DOHH2 (cell line): ENCODE data around the gene GCC2.
"Not testable (repeated sequence)": the region's sequence is repeated elsewhere in the genome, so short reads cannot be mapped to it uniquely, and the experiment has no call there.

Source experiments
- H3F3A ChIP-seq: fragments of 200-600 bp; sonication (generic), shearing (Covaris generic); 2 replicates; pipeline ENCODE4 v1.6.0; 2016; ENCODE audit warnings: antibody characterized with exemption, mild to moderate bottlenecking; ENCODE audit not compliant: control insufficient read depth, insufficient read depth
- H3K27ac ChIP-seq: fragments of 200-600 bp; sonication (generic); 2 replicates; pipeline ENCODE4 v1.5.1; 2014; ENCODE audit warnings: low read depth, mild to moderate bottlenecking, low read length, moderate library complexity
- H3K27me3 ChIP-seq: fragments of 200-600 bp; sonication (generic); 2 replicates; pipeline ENCODE4 v1.6.1; 2014; ENCODE audit warnings: mild to moderate bottlenecking, low read length, mixed read lengths; ENCODE audit not compliant: control insufficient read depth
- H3K36me3 ChIP-seq: fragments of 200-600 bp; sonication (generic); 2 replicates; pipeline ENCODE4 v1.6.1; 2014; ENCODE audit warnings: mild to moderate bottlenecking, low read length, moderate library complexity, mixed read lengths; ENCODE audit not compliant: control insufficient read depth
- H3K4me1 ChIP-seq: fragments of 200-600 bp; sonication (generic); 2 replicates; pipeline ENCODE4 v1.6.1; 2014; ENCODE audit warnings: mild to moderate bottlenecking, low read length, mixed read lengths; ENCODE audit not compliant: control insufficient read depth
- H3K4me2 ChIP-seq: fragments of 200-600 bp; sonication (generic); 2 replicates; pipeline ENCODE4 v1.6.0; 2014; ENCODE audit warnings: mild to moderate bottlenecking, low read length, moderate library complexity
- H3K4me3 ChIP-seq: fragments of 200-600 bp; sonication (generic); 2 replicates; pipeline ENCODE4 v1.5.1; 2014; ENCODE audit warnings: mild to moderate bottlenecking, low read length, mixed read lengths
- H3K79me2 ChIP-seq: fragments of 200-600 bp; sonication (generic); 2 replicates; pipeline ENCODE4 v1.6.1; 2014; ENCODE audit warnings: mild to moderate bottlenecking, low read length, mixed read lengths; ENCODE audit not compliant: control insufficient read depth
- H3K9me2 ChIP-seq: fragments of 200-600 bp; sonication (generic); replicated peaks from 2 replicates; pipeline ENCODE4 v1.6.1; 2014; ENCODE audit warnings: mild to moderate bottlenecking, low read length, mixed read lengths; ENCODE audit not compliant: control insufficient read depth
- H3K9me3 ChIP-seq: fragments of 200-600 bp; sonication (generic); 2 replicates; pipeline ENCODE4 v1.6.1; 2014; ENCODE audit warnings: antibody characterized with exemption, low read length, mixed read lengths; ENCODE audit not compliant: control insufficient read depth, insufficient read depth
- H4K20me1 ChIP-seq: fragments of 200-600 bp; sonication (generic); 2 replicates; pipeline ENCODE4 v1.6.0; 2014; ENCODE audit warnings: low read depth, mild to moderate bottlenecking, antibody characterized with exemption, low read length, moderate library complexity; ENCODE audit not compliant: control insufficient read depth, insufficient read depth
- CTCF ChIP-seq: fragments of 200-600 bp; sonication (generic); IDR thresholded peaks from one replicate; pipeline ENCODE4 v1.5.1; 2014; ENCODE audit warnings: antibody characterized with exemption, mild to moderate bottlenecking, low read depth, low read length; ENCODE audit not compliant: poor library complexity, severe bottlenecking
- EZH2phosphoT487 ChIP-seq: fragments of 200-600 bp; sonication (generic); IDR thresholded peaks from 2 replicates; pipeline ENCODE4 v1.6.1; 2017; ENCODE audit warnings: borderline replicate concordance, mild to moderate bottlenecking, antibody characterized with exemption, low read length, moderate library complexity, mixed read lengths

Gene GCC2

GRCh38 chr2:108514478-108514877 lies 65.5 kb downstream of the GCC2 start:
- H3K27me3 ChIP-seq, H3F3A ChIP-seq, H4K20me1 ChIP-seq, H3K4me1 ChIP-seq, H3K4me2 ChIP-seq, H3K79me2 ChIP-seq, H3K9me2 ChIP-seq, H3K4me3 ChIP-seq, H3K9me3 ChIP-seq, H3K27ac ChIP-seq, H3K36me3 ChIP-seq: not testable (repeated sequence)

GRCh38 chr2:108524688-108525087 lies 75.7 kb downstream of the GCC2 start:
- not testable (repeated sequence) for H4K20me1 ChIP-seq, H3K27me3 ChIP-seq, H3F3A ChIP-seq, H3K4me2 ChIP-seq, H3K79me2 ChIP-seq, H3K4me1 ChIP-seq, H3K9me2 ChIP-seq, H3K36me3 ChIP-seq, H3K9me3 ChIP-seq, H3K4me3 ChIP-seq, H3K27ac ChIP-seq

GRCh38 chr2:108525258-108525657 lies 76.3 kb downstream of the GCC2 start:
- not testable (repeated sequence) for H3K9me3 ChIP-seq, H3K4me1 ChIP-seq, H3K4me2 ChIP-seq, H3K27ac ChIP-seq, H3F3A ChIP-seq, H3K27me3 ChIP-seq, H3K79me2 ChIP-seq, H3K9me2 ChIP-seq, H3K4me3 ChIP-seq, H3K36me3 ChIP-seq, H4K20me1 ChIP-seq

- Histone ChIP-seq H3K4me3 (no peak overlapping the region), H3K36me3 (peaks cover 6% of the 10 kb centered on the region; the same call in 1 of the 2 replicates), H3K9me3 (no peaks in the 10 kb centered on the region), H3K79me2 (peaks cover 29% of the 10 kb centered on the region), H4K20me1 (peaks cover 3% of the 10 kb centered on the region; the same call in 1 of the 2 replicates), H3K27me3 (no peaks in the 10 kb centered on the region), H3K27ac (no peak overlapping the region), H3K9me2 (no peaks in the 10 kb centered on the region), H3K4me1 (peaks cover 25% of the 10 kb centered on the region), H3K4me2 (no peak overlapping the region), H3F3A (no peaks in the 10 kb centered on the region)
- TF ChIP-seq CTCF = no peak
- TF ChIP-seq EZH2phosphoT487 = no peak
Observed at GRCh38 chr2:108531674-108532055, 82.7 kb downstream of the GCC2 start.

GRCh38 chr2:108533832-108534583 lies 85.0 kb downstream of the GCC2 start, which contains the start of gene LIMS1:
Gene LIMS1 (plus strand): TSS chr2:108534470. CDS start chr2:108534563, 93 bp downstream.
- Histone ChIP-seq H3K79me2 (peaks cover 53% of the 10 kb centered on the region), H3K4me2 (peak within 1 kb of the TSS; percentile 90), H3K27me3 (no peaks in the 10 kb centered on the region), H3K4me3 (peak within 1 kb of the TSS; percentile 90), H3K9me2 (no peaks in the 10 kb centered on the region), H3K9me3 (no peaks in the 10 kb centered on the region), H4K20me1 (peaks cover 6% of the 10 kb centered on the region; the same call in 1 of the 2 replicates), H3F3A (no peaks in the 10 kb centered on the region), H3K36me3 (peaks cover 7% of the 10 kb centered on the region; the same call in 1 of the 2 replicates), H3K27ac (peak within 1 kb of the TSS; percentile 52), H3K4me1 (peaks cover 26% of the 10 kb centered on the region)
- TF ChIP-seq EZH2phosphoT487 (no peak), CTCF (peak; percentile 3)
